Transverse colon (tissue), 3 donors: ENCODE measurements around the gene CIROP.
A peak's percentile ranks its signal among the peaks of the same experiment; 100 is the strongest.

ENCODE experiments used
- POLR2A ChIP-seq: fragments of 450-650 bp; IDR thresholded peaks from one replicate; pipeline ENCODE4 v1.6.1; 2016; ENCODE audit warnings: antibody characterized with exemption, mild to moderate bottlenecking, moderate library complexity
- TF ChIP-seq, protein P1 (sequence below), 5 experiments: fragments of 200-600 bp in 3 of 5; fragments of 450-650 bp in 2 of 5; sonication (generic) in 3 of 5; IDR thresholded peaks; 1 replicate in 2 of 5; 2 replicates in 3 of 5; pipeline ENCODE4 v1.5.1; 2016 to 2017; ENCODE audit warnings: antibody characterized with exemption in 5 of 5, inconsistent platforms in 3 of 5, mild to moderate bottlenecking in 2 of 5, moderate library complexity in 1 of 5

DNA sequence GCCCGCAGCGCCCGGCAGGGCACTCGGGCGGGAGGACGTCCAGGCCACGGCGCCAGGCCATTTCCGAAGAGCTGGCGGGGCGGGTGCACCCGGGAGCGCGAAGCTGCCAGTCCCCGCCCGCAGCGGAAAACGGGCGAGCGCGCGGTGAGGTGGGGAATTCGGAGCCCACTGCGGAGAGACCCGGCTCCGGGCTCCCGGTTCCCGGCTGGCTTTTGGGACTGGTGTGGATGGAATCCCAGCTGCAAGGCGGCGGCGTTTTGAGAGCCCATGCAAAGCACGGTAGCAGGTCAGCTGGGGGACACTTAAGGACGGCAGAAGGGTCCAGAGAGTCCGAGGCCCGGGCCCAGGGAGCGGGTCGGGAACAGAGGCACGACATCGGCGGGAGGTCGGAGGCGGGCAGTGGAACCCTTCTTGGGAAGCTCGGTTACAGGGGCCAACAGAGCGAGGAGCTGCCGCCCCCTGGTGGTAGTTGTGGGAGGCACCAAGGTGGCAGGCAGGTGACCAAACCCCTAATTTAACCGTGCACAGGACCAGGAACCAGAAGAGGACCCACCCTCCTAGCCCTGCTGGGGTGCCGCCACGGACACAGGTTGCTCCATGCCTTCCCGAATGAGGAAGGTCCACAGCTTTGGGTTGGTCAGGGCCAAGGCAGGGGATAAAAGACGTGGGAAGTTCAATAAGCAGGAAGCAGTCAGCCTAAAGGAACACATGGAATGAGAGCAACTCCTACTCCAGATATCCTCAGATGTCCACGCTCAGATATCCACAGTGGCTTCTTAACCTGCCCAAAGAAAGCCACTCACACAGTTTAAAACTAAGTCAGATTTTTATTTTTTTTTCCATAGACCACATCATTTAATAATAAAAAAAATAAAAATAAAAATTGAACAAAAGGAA is 46.8 kb downstream of the CIROP start:
- TF ChIP-seq, protein P1, sequence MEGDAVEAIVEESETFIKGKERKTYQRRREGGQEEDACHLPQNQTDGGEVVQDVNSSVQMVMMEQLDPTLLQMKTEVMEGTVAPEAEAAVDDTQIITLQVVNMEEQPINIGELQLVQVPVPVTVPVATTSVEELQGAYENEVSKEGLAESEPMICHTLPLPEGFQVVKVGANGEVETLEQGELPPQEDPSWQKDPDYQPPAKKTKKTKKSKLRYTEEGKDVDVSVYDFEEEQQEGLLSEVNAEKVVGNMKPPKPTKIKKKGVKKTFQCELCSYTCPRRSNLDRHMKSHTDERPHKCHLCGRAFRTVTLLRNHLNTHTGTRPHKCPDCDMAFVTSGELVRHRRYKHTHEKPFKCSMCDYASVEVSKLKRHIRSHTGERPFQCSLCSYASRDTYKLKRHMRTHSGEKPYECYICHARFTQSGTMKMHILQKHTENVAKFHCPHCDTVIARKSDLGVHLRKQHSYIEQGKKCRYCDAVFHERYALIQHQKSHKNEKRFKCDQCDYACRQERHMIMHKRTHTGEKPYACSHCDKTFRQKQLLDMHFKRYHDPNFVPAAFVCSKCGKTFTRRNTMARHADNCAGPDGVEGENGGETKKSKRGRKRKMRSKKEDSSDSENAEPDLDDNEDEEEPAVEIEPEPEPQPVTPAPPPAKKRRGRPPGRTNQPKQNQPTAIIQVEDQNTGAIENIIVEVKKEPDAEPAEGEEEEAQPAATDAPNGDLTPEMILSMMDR (IDR thresholded peaks at IDR 0.05) = peak; percentile 95 to 97 (median 96)
- TF ChIP-seq POLR2A = peak; percentile 7
